GM12878 (cell line): ENCODE results near the gene HOPX. TPM values are rescaled to one million over a fixed set of nuclear protein-coding genes. Genes with fewer than 3 reads are reported as not detected.
"Not testable (repeated sequence)": the region's sequence is repeated elsewhere in the genome, so short reads cannot be mapped to it uniquely, and the experiment has no call there.

Experiments used
- ATAC-seq: fragments of 200-7000 bp; cut with Tn5 transposase; 3 replicates; pipeline ENCODE4 v1.9.1; 2020; ENCODE audit warnings: mild to moderate bottlenecking, moderate library complexity
- BruUV-seq: library from RNA; stranded (reverse); fragments of 400-500 nt; replicated peaks from 2 replicates; lab custom pipeline; 2021; lab: Mats Ljungman, UMichigan
- CTCF ChIA-PET: fragments of 300-600 bp; sonication (Branson Sonifier 250); formaldehyde crosslinking; extraction: SDS; loops from one replicate; lab custom pipeline; 2021; ENCODE audit warnings: inconsistent platforms; lab: Yijun Ruan, JAX
- POLR2A ChIA-PET: fragments of 350-600 bp; formaldehyde crosslinking; extraction: SDS; loops from one replicate; lab custom pipeline; 2021; ENCODE audit warnings: inconsistent platforms; lab: Charles Lee
- RAD21 ChIA-PET: fragments of 300-600 bp; sonication (Branson Sonifier 250); formaldehyde crosslinking; loops from one replicate; lab custom pipeline; 2023; ENCODE audit warnings: antibody characterized with exemption; ENCODE audit not compliant: unreplicated experiment; lab: Charles Lee
- SMC1A ChIA-PET: fragments of 300-600 bp; sonication (Branson Sonifier 250); formaldehyde crosslinking; loops from one replicate; lab custom pipeline; 2023; ENCODE audit not compliant: unreplicated experiment, uncharacterized antibody; lab: Charles Lee
- DNase-seq: peaks from one replicate; pipeline ENCODE4 v3.0.0-alpha.2; 2011; ENCODE audit warnings: low read depth, low spot score
- FAIRE-seq: peaks from 3 replicates; lab custom pipeline; 2011; peaks lifted over from hg19 to GRCh38; lab: Jason Lieb, UNC
- H2AFZ ChIP-seq: 2 replicates; pipeline ENCODE4 v1.6.0; 2011; ENCODE audit warnings: low read depth, low read length, control low read depth; ENCODE audit not compliant: control insufficient read depth
- H3K27ac ChIP-seq: 2 replicates; pipeline ENCODE4 v1.5.1; 2011; ENCODE audit warnings: control low read depth; ENCODE audit not compliant: control insufficient read depth, insufficient read depth
- H3K27me3 ChIP-seq, 2 experiments: replicated peaks in 1 of 2; 2 replicates each; pipeline versions ENCODE4 v1.6.0 to v1.6.1; 2011; ENCODE audit warnings: low read length in 1 of 2; ENCODE audit not compliant: control insufficient read depth in 2 of 2, insufficient read depth in 2 of 2
- H3K36me3 ChIP-seq, 2 experiments: 2 replicates each; pipeline ENCODE4 v1.5.1; 2011; ENCODE audit warnings: low read length in 1 of 2; ENCODE audit not compliant: control insufficient read depth in 2 of 2, insufficient read depth in 2 of 2
- H3K4me1 ChIP-seq: 2 replicates; pipeline ENCODE4 v1.6.1; 2011; ENCODE audit warnings: mild to moderate bottlenecking, low read length, moderate library complexity, mixed read lengths; ENCODE audit not compliant: control insufficient read depth, insufficient read depth
- H3K4me2 ChIP-seq: 2 replicates; pipeline ENCODE4 v1.6.0; 2011; ENCODE audit warnings: control low read depth; ENCODE audit not compliant: control insufficient read depth, insufficient read depth
- H3K4me3 ChIP-seq: fragments of 200-600 bp; sonication (generic); 2 replicates; pipeline ENCODE4 v1.5.1; 2016
- H3K79me2 ChIP-seq: 2 replicates; pipeline ENCODE4 v1.6.0; 2011; ENCODE audit warnings: low read length; ENCODE audit not compliant: control insufficient read depth, insufficient read depth
- H3K9ac ChIP-seq: 2 replicates; pipeline ENCODE4 v1.8.0; 2011; ENCODE audit warnings: low read length, control low read depth, mixed read lengths; ENCODE audit not compliant: control insufficient read depth, insufficient read depth
- H3K9me3 ChIP-seq: replicated peaks from 3 replicates; pipeline ENCODE4 v1.5.1; 2011; ENCODE audit warnings: mild to moderate bottlenecking, low read length; ENCODE audit not compliant: control insufficient read depth, insufficient read depth
- H4K20me1 ChIP-seq: 2 replicates; pipeline ENCODE4 v1.6.0; 2011; ENCODE audit not compliant: control insufficient read depth, insufficient read depth
- BCL3 ChIP-seq: IDR thresholded peaks from 2 replicates; pipeline ENCODE4 v1.6.1; 2011; ENCODE audit warnings: borderline replicate concordance, low read depth, mild to moderate bottlenecking, moderate library complexity, low read length; ENCODE audit not compliant: insufficient read depth, poor library complexity, severe bottlenecking
- BHLHE40 ChIP-seq, 2 experiments: fragments of 450-650 bp in 1 of 2; IDR thresholded peaks; 2 replicates each; pipeline ENCODE4 v1.6.1; 2011 to 2017; ENCODE audit warnings: low read depth in 2 of 2, borderline replicate concordance in 1 of 2, improper control_type of control experiment in 1 of 2, low read length in 1 of 2, mild to moderate bottlenecking in 1 of 2
- CEBPB ChIP-seq, 2 experiments: fragments of 150-350 bp in 1 of 2; IDR thresholded peaks; 2 replicates each; pipeline ENCODE4 v1.6.1; 2012 to 2014; ENCODE audit warnings: low read depth in 2 of 2, low read length in 2 of 2, borderline replicate concordance in 1 of 2, inconsistent platforms in 1 of 2
- KLF5 ChIP-seq: fragments of 450-650 bp; IDR thresholded peaks from 2 replicates; pipeline ENCODE4 v1.6.1; 2014; ENCODE audit warnings: mild to moderate bottlenecking; ENCODE audit not compliant: partially characterized antibody
- MEF2B ChIP-seq: fragments of 450-650 bp; IDR thresholded peaks from 2 replicates; pipeline ENCODE4 v1.6.1; 2018; ENCODE audit warnings: mild to moderate bottlenecking, moderate library complexity; ENCODE audit not compliant: partially characterized antibody, poor library complexity, severe bottlenecking
- MTA2 ChIP-seq: fragments of 450-650 bp; IDR thresholded peaks from 2 replicates; pipeline ENCODE4 v1.6.1; 2016; ENCODE audit warnings: low read depth, mild to moderate bottlenecking, moderate library complexity
- NRF1 ChIP-seq: conservative IDR thresholded peaks from 2 replicates; pipeline ENCODE4 v1.6.1; 2011; ENCODE audit warnings: mild to moderate bottlenecking, low read depth, low read length, improper control_type of control experiment
- RAD21 ChIP-seq: IDR thresholded peaks from 2 replicates; pipeline ENCODE4 v1.6.1; 2011; ENCODE audit warnings: mild to moderate bottlenecking, low read depth, low read length, moderate library complexity; ENCODE audit not compliant: insufficient read depth
- SMC3 ChIP-seq: IDR thresholded peaks from 2 replicates; pipeline ENCODE4 v1.6.1; 2011; ENCODE audit warnings: low read length, improper control_type of control experiment, borderline replicate concordance
- SP1 ChIP-seq: IDR thresholded peaks from one replicate; pipeline ENCODE4 v1.6.1; 2011; ENCODE audit warnings: low read depth, low read length
- STAT1 ChIP-seq: fragments of 450-650 bp; conservative IDR thresholded peaks from 2 replicates; pipeline ENCODE4 v1.6.1; 2014; ENCODE audit warnings: antibody characterized with exemption, mild to moderate bottlenecking
- TAF1 ChIP-seq: IDR thresholded peaks from 2 replicates; pipeline ENCODE4 v1.6.1; 2011; ENCODE audit warnings: mild to moderate bottlenecking, low read depth, low read length, borderline replicate concordance
- USF1 ChIP-seq: IDR thresholded peaks from 2 replicates; pipeline ENCODE4 v1.6.1; 2011; ENCODE audit warnings: borderline replicate concordance, low read depth, mild to moderate bottlenecking, moderate library complexity, mixed read lengths, low read length; ENCODE audit not compliant: insufficient read depth; ENCODE audit errors: extremely low read length
- ZNF217 ChIP-seq: fragments of 450-650 bp; IDR thresholded peaks from 2 replicates; pipeline ENCODE4 v1.6.1; 2017; ENCODE audit warnings: antibody characterized with exemption, mild to moderate bottlenecking
- WGBS: methylation state at CpG from one replicate; pipeline ENCODE4 v1.1.6; 2016; ENCODE audit warnings: low lambda C conversion rate; ENCODE audit not compliant: insufficient replicate concordance, insufficient coverage; ENCODE audit errors: missing lambda C conversion rate; 5-methylcytosine and 5-hydroxymethylcytosine counted together
- in situ Hi-C: fragments of 300-500 bp; cut with MboI; formaldehyde crosslinking; loops from 9 replicates; pipeline ENCODE4 v1.14.3; 2018; ENCODE audit warnings: mixed read lengths
- intact Hi-C: fragments of 100-400 bp; cut with micrococcal nuclease; formaldehyde crosslinking; loops from one replicate; pipeline ENCODE4 v1.14.2; 2022; ENCODE audit not compliant: unreplicated experiment
- polyA plus RNA-seq, 11 experiments: library from polyadenylated mRNA; depleted of rRNA in 4 of 11; unstranded in 6 of 11; stranded (reverse) in 5 of 11; fragments of >200 nt; fragmentation: Nextera tagmentation in 4 of 11; fragmentation: Illumina TruSeq in 1 of 11; extraction: Ambion mirVana in 4 of 11; extraction: Trizol in 1 of 11; gene quantifications; 1 replicate in 1 of 11; 2 replicates in 10 of 11; pipeline versions ENCODE4 v1.2.1 to v1.2.3, GENCODE V29; 2011 to 2016; ENCODE audit warnings: inconsistent platforms in 2 of 11, missing spikeins in 2 of 11, low read depth in 1 of 11
- total RNA-seq, 4 experiments: library from RNA; depleted of rRNA in 3 of 4; stranded (reverse); fragments of >200 nt in 3 of 4; fragmentation: Illumina TruSeq in 1 of 4; extraction: Trizol in 1 of 4; gene quantifications; 2 replicates each; pipeline versions ENCODE4 v1.2.1 to v1.2.3, GENCODE V29; 2013 to 2021

HOPX gene
- total and polyA plus RNA-seq, 10 of the 15 experiments (the other 5 are each of a cell fraction or from before 2014, with no cell fraction given) = 0.11 to 0.40 (median 0.23) TPM; not detected in 4

GRCh38 chr4:56727150-56727549 lies 46.1 kb upstream of the HOPX start:
- ChIA-PET CTCF (no interaction called here), RAD21 (no interaction called here), POLR2A (no interaction called here)
- H3K4me1 ChIP-seq = peaks cover 4% of the 10 kb centered on the region
- no peaks in the 10 kb centered on the region for H3K27me3 ChIP-seq
- WGBS = 53% methylated on average over 4 of the region's 4 CpGs
- H2AFZ ChIP-seq = no peak overlapping the region
- in situ Hi-C loops = no loop called here
- no peak for DNase-seq
- no peak for FAIRE-seq
- no peak overlapping the region for H3K27ac ChIP-seq
- no peaks in the 10 kb centered on the region for H3K79me2 ChIP-seq
- no peaks in the 10 kb centered on the region for H3K9me3 ChIP-seq
- no peak overlapping the region for H3K9ac ChIP-seq
- no peaks in the 10 kb centered on the region for H4K20me1 ChIP-seq
- BruUV-seq = no TSS peak
- TF ChIP-seq MTA2 = no peak
- no peak for TF ChIP-seq BHLHE40 (IDR thresholded peaks at IDR 0.05; ENCODE audit: borderline replicate concordance in 1 of 2, low read depth in 2 of 2, low read length in 1 of 2)
- no peak for TF ChIP-seq MEF2B
- TF ChIP-seq CEBPB (IDR thresholded peaks at IDR 0.05; ENCODE audit: borderline replicate concordance in 1 of 2, low read depth in 2 of 2, low read length in 2 of 2) = no peak
- no peak for TF ChIP-seq STAT1
- no peak for TF ChIP-seq BCL3
- TF ChIP-seq SP1 = no peak
- no peak for TF ChIP-seq USF1
- no peak for TF ChIP-seq ZNF217
- no peak for TF ChIP-seq NRF1
- TF ChIP-seq TAF1 = no peak
- no peak for TF ChIP-seq KLF5
- no peak for TF ChIP-seq RAD21
- TF ChIP-seq SMC3 = no peak
- TF ChIP-seq, all 136 proteins: peak for 0
- SMC1A ChIA-PET = no interaction called here
- intact Hi-C loops = no loop called here
- no peak for ATAC-seq
- Histone ChIP-seq H3K36me3 (no peaks in the 10 kb centered on the region), H3K4me3 (no peak overlapping the region), H3K4me2 (no peak overlapping the region)

DNA sequence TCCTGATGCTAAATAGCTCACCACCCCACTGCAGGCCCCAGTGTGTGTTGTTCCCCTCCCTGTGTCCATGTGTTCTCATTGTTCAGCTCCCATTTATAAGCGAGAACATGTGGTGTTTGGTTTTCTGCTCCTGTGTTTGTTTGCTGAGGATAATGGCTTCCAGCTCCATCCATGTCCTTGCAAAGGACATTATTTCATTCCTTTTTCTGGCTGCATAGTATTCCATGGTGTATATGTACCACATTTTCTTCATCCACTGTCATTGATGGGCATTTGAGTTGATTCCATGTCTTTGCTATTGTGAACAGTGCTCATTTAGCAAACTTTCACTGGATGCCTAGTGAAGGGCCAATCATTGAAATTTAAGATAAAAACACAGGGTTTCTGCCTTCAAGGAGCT lies 45.5 kb upstream of the HOPX start:
- H4K20me1 ChIP-seq, H3K9ac ChIP-seq, CTCF ChIA-PET, H3K27ac ChIP-seq, BruUV-seq, H3K4me2 ChIP-seq, RAD21 ChIA-PET, FAIRE-seq, SMC1A ChIA-PET, H3K4me3 ChIP-seq, in situ Hi-C loops, DNase-seq, H2AFZ ChIP-seq, H3K9me3 ChIP-seq, H3K79me2 ChIP-seq, H3K36me3 ChIP-seq, H3K27me3 ChIP-seq, H3K4me1 ChIP-seq, ATAC-seq, intact Hi-C loops, POLR2A ChIA-PET: not testable (repeated sequence)
- WGBS = 93% methylated on average over 1 of the region's 1 CpG
